ENCODE data around the gene SIK2. TPM values are rescaled to one million over a fixed set of nuclear protein-coding genes. Genes with fewer than 3 reads are reported as not detected.

The SIK2 gene
- total RNA-seq, 1 experiment from 2014 or later: 13.9 TPM

GRCh38 chr11:111762981-111763643 is 160.9 kb downstream of the SIK2 start:
- H3K4me1 Mint-ChIP-seq (ENCODE audit: low read depth, unreplicated experiment): peaks cover 8% of the 10 kb centered on the region
- BruUV-seq (replicated peaks): no TSS peak
- CTCF ChIA-PET: interaction anchor here (1.5 kb wide), 1 partner anchor 159 kb away, joined by 3 read pairs; no protein-coding TSS in a partner anchor
- intact Hi-C loops (cut with micrococcal nuclease; ENCODE audit: unreplicated experiment): no loop called here
- TF ChIP-seq CTCF (IDR thresholded peaks at IDR 0.05; ENCODE audit: unreplicated experiment): no peak
- no peak for DNase-seq
- H3K4me3 Mint-ChIP-seq (ENCODE audit: low read depth, unreplicated experiment): no peak overlapping the region
- H3K9me3 Mint-ChIP-seq (ENCODE audit: low read depth, unreplicated experiment): no peaks in the 10 kb centered on the region
- peaks cover 25% of the 10 kb centered on the region for H3K36me3 Mint-ChIP-seq (ENCODE audit: insufficient read depth, unreplicated experiment)
- H3K27me3 Mint-ChIP-seq (ENCODE audit: unreplicated experiment): no peaks in the 10 kb centered on the region
- no peak overlapping the region for H3K27ac Mint-ChIP-seq (ENCODE audit: unreplicated experiment)

- H3K27me3 Mint-ChIP-seq (ENCODE audit: unreplicated experiment): no peaks in the 10 kb centered on the region
- peaks cover 23% of the 10 kb centered on the region for H3K36me3 Mint-ChIP-seq (ENCODE audit: insufficient read depth, unreplicated experiment)
- no peak overlapping the region for H3K27ac Mint-ChIP-seq (ENCODE audit: unreplicated experiment)
- no peaks in the 10 kb centered on the region for H3K9me3 Mint-ChIP-seq (ENCODE audit: low read depth, unreplicated experiment)
- CTCF ChIA-PET: no interaction called here
- TF ChIP-seq CTCF (IDR thresholded peaks at IDR 0.05; ENCODE audit: unreplicated experiment): no peak
- intact Hi-C loops (cut with micrococcal nuclease; ENCODE audit: unreplicated experiment): no loop called here
- H3K4me3 Mint-ChIP-seq (ENCODE audit: low read depth, unreplicated experiment): peak overlapping the region; percentile 93
- DNase-seq: no peak
- BruUV-seq (replicated peaks): no TSS peak
- peaks cover 8% of the 10 kb centered on the region for H3K4me1 Mint-ChIP-seq (ENCODE audit: low read depth, unreplicated experiment)
Observed at GRCh38 chr11:111764621-111765020, 162.4 kb downstream of the SIK2 start.

DNA sequence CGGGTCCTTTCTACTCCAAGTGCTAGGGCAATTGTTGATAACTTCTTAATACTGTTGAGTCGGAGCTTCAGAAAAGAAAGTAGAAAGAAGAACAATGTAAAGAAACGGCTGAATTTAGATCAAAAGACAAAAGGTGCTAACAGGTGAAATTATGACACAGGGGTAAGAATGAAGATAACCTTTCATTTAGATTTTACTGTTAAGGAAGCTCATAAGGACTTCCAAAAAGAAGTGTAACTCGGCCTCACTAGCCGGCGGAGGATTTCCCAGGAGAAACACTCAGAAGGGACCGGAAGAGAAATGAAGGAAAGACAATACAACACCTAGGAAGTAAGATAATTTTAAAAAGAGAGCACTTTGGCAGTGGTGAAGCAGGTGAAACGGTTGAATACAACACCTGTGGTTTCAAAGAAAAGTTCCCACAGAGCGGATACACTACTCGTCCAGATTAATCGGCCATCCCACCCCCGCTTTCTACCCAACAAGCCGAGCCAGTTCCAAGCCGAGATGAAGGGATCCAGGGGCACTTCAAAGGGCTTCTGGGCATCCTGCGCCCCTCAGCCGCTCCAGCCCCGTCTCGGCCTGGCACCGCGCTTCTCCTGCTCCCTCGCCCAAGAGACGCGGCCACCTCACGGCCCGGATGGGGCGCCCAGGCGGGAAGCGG is 163.2 kb downstream of the SIK2 start:
- Mint-ChIP-seq H3K27ac (ENCODE audit: unreplicated experiment) (peak overlapping the region; percentile 77), H3K9me3 (ENCODE audit: low read depth, unreplicated experiment) (no peaks in the 10 kb centered on the region), H3K36me3 (ENCODE audit: insufficient read depth, unreplicated experiment) (peaks cover 23% of the 10 kb centered on the region), H3K4me1 (ENCODE audit: low read depth, unreplicated experiment) (peaks cover 8% of the 10 kb centered on the region), H3K4me3 (ENCODE audit: low read depth, unreplicated experiment) (peak overlapping the region; percentile 93), H3K27me3 (ENCODE audit: unreplicated experiment) (no peaks in the 10 kb centered on the region)
- intact Hi-C loops (cut with micrococcal nuclease; ENCODE audit: unreplicated experiment): no loop called here
- no peak for TF ChIP-seq CTCF (IDR thresholded peaks at IDR 0.05; ENCODE audit: unreplicated experiment)
- DNase-seq: peak; percentile 25
- CTCF ChIA-PET: interaction anchor here (0.6 to 1.8 kb wide), 4 partner anchors 11 to 1671 kb away, joined by 3 to 9 read pairs (median 4); no protein-coding TSS in a partner anchor
- no TSS peak for BruUV-seq (replicated peaks)

DNA sequence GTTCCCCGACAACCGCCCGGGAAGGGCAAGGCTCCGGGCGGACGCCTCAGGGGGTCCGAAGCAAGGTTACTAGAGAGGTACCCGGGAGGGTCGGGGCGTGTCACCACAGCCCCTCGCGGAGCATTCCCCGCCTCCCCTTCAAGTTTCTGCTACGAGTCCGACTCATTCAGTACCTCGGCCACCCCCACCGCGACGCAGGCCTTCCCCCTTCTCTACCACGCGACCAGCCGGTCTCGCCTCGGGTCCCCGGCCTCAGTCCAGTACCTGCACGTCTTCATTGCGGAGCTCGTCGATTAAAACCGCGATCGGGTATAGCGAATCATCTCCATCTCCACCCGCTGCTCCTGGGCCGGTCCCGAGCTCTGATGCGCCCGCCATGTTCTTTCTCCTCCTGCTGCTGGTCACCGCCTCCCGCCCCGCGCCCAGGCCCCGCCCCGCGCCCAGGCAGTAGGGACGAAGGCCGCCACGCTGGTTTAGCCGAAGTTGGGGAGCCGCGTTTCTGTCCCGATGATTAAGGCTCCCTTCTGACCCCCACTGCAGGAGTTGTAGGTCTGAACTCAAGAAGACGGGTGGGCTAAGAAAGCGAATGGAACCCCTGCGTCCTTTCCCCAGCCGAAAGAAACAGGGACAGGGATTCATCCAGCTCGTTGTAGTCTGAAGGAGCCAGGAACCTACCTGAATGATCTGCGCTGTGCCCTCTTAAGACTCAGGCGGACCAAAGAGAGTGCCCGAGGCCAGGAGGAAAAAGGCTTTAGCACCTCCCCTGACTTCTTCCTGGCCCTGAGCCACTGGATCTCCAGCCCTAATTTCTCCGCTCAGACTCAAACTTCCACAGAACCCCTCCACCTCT is 164.0 kb downstream of the SIK2 start, which contains the start of gene PPP2R1B:
Gene PPP2R1B (minus strand): TSS at position 406 of the 850 bp plus-strand sequence. CDS start 28 bp downstream, at position 378.
- H3K4me1 Mint-ChIP-seq (ENCODE audit: low read depth, unreplicated experiment): peaks cover 8% of the 10 kb centered on the region
- peak within 1 kb of the TSS; percentile 80 for H3K27ac Mint-ChIP-seq (ENCODE audit: unreplicated experiment)
- BruUV-seq (replicated peaks): TSS peak; percentile 95
- peak; percentile 63 for DNase-seq
- intact Hi-C loops (cut with micrococcal nuclease; ENCODE audit: unreplicated experiment): no loop called here
- peaks cover 23% of the 10 kb centered on the region for H3K36me3 Mint-ChIP-seq (ENCODE audit: insufficient read depth, unreplicated experiment)
- H3K9me3 Mint-ChIP-seq (ENCODE audit: low read depth, unreplicated experiment): no peaks in the 10 kb centered on the region
- no peak for TF ChIP-seq CTCF (IDR thresholded peaks at IDR 0.05; ENCODE audit: unreplicated experiment)
- peak within 1 kb of the TSS; percentile 93 for H3K4me3 Mint-ChIP-seq (ENCODE audit: low read depth, unreplicated experiment)
- CTCF ChIA-PET: interaction anchor here (0.6 to 1.8 kb wide), 5 partner anchors 11 to 1672 kb away, joined by 3 to 9 read pairs (median 4); no protein-coding TSS in a partner anchor
- no peaks in the 10 kb centered on the region for H3K27me3 Mint-ChIP-seq (ENCODE audit: unreplicated experiment)

Measured in Calu3 (cell line).